Spleen (tissue), 7 donors: ENCODE results near the gene AR.

Experiments used
- CTCF ChIP-seq, 11 experiments: fragments of 200-600 bp in 7 of 11; fragments of 450-650 bp in 4 of 11; sonication (generic) in 4 of 11; IDR thresholded peaks in 8 of 11; conservative IDR thresholded peaks in 3 of 11; 1 replicate in 7 of 11; 2 replicates in 4 of 11; pipeline versions ENCODE4 v1.4.0 to v1.8.0; 2016 to 2021; ENCODE audit warnings: antibody characterized with exemption in 11 of 11, inconsistent platforms in 4 of 11, mild to moderate bottlenecking in 1 of 11
- POLR2AphosphoS5 ChIP-seq, 3 donors: sonication (generic); formaldehyde crosslinking; IDR thresholded peaks; one replicate each; pipeline ENCODE4 v1.5.1; 2017; ENCODE audit warnings: antibody characterized with exemption in 3 of 3
- donor health status: DM: no; HTN: no; CAD: no; lungs with moderate emphysema.
- donor health status: DM: no; HTN: no; CAD: no.
- donor health status: DM: no; HTN: no; CAD: no.

- TF ChIP-seq CTCF (IDR thresholded peaks at IDR 0.05 in 8 of 11, conservative IDR thresholded peaks at IDR 0.05 in 3 of 11): no peak
- TF ChIP-seq POLR2AphosphoS5 (IDR thresholded peaks at IDR 0.05): no peak
Observed at GRCh38 chrX:67596839-67597790, 53.3 kb downstream of the AR start.
